HUDEP-2 (cell line): ENCODE results near the gene SLC25A33.
"Not testable (repeated sequence)": the region's sequence is repeated elsewhere in the genome, so short reads cannot be mapped to it uniquely, and the experiment has no call there.

Source experiments
- DNase-seq, 76 experiments: peaks; one replicate each; lab custom pipeline; 2025; ENCODE audit not compliant: unreplicated experiment in 76 of 76; lab: John Stamatoyannopoulos, UW

The SLC25A33 gene

DNA sequence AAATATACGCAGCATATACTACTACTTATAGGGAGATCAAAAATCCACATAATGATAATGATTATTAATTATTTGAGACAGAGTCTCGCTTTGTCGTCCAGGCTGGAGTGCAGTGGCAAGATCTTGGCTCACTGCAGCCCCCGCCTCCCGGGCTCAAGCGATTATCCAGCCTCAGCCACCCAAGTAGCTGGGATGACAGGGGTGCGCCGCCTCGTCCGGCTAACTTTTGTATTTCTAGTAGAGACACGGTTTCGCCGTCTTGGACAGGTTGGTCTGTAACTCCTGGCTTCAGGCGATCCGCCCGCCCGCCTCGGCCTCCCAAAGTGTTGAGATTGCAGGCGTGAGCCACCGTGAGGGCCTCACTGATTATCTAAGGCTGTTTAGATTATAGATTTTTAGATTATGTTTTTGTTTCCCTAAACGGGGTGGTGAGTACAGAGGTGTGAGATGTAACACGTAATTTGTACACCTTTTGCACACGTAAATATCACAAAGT lies 548 bp upstream of the SLC25A33 start:
- DNase-seq = peak in 1 of 76 experiments; percentile 15

DNA sequence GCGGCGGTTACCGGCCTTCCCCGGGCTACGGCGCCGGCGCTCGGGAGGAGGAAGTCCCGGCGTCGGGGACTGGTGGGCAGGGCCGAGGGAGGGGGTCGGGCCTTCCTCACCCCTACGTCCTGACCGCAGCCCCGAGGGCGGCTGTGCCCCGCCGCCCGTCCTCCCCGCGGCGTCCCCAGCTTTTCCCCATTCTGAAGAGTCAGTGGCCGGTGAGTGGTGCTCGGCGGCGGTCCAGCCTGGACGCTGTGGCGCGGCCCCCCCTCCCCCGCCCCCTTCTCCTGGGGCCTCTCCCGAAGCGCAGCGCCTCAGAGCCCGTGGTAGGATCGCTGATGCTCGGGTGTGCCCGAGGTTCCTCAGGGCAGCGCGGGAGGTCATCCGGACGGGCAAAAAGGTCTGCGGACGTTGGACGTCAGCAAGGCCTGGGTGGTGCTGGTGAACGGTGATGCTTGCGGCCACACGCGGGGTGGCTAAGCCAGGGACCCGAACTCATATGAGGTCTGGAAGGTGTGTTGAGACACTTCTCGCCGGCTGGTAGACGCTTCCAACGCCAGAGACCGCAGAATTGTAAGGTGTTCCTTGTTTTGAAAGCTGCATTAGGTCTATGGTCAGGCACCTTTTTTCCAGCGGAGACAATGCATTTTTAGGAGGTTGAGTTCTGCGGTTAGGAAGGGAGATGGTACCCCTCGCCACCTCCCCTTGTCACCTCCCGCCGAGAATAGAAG lies 725 bp downstream of the SLC25A33 start:
- peak in 40 of 76 experiments; percentile 12 to 68 (median 32) for DNase-seq

DNA sequence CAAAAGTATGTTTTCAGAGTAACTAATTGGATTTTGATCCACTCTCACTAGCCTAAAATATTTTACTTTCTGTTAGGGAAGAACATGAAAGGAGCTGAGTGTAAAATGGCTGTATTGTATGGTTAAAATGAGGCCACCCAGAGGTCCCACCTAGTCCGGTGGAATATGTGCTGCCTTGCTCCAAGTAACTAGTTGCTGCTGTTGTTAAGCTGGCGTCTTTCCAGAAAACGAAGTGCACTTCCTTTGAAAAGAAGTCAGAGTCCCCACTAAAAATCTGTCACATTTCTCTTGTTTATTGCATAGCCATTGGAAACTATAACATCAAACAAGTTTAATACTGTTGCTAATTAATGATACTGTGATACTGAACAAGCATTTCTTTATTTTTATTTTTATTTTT lies 3.2 kb downstream of the SLC25A33 start:
- peak in 26 of 76 experiments; percentile 1 to 55 (median 18) for DNase-seq

GRCh38 chr1:9544926-9545325 lies 5.7 kb downstream of the SLC25A33 start:
- DNase-seq = no peak

GRCh38 chr1:9549955-9550546 lies 10.8 kb downstream of the SLC25A33 start:
- no peak for DNase-seq

GRCh38 chr1:9551984-9552383 lies 12.7 kb downstream of the SLC25A33 start:
- DNase-seq = no peak

DNA sequence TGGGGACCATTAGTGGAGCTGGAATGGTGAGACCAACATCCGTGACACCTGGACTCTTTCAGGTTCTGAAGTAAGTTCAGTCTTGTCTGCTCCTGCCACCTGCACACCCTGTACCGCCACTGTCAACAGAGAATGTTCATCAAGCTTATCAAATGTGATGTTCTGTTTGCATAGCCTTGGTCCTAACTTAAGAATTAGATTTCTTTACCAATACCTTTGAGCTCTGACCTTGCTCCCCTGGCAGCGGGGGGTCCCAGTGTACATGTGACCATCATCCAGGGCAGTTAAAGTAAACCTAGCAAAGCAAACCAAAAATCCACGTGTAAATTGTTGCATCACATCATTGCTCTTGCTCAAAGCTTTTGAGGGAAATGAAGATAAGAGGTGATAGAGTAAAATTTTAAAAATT lies 14.5 kb downstream of the SLC25A33 start:
- DNase-seq = no peak

- no peak for DNase-seq
Observed at GRCh38 chr1:9555942-9556341, 16.7 kb downstream of the SLC25A33 start.

DNA sequence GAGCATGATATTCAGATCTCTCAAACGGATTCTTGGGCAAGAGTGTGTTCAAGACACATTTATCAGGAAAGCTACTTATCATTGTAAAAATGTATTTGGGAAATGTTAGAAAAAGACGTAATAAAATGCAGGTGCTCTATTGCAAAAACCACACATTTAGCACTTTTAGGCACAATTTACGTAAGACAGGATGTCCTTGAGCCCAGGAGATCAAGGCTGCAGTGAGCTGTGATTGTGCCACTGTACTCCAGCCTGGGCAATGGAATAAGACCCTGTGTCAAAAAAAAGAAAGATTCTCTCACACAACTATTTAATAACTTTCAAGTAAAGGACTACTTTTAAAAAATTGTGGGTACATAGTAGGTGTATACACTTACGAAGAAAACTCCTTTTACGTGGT lies 18.4 kb downstream of the SLC25A33 start:
- DNase-seq = no peak

GRCh38 chr1:9558271-9558945 lies 19.1 kb downstream of the SLC25A33 start:
- DNase-seq = no peak

GRCh38 chr1:9558946-9559545 lies 19.8 kb downstream of the SLC25A33 start:
- no peak for DNase-seq

DNA sequence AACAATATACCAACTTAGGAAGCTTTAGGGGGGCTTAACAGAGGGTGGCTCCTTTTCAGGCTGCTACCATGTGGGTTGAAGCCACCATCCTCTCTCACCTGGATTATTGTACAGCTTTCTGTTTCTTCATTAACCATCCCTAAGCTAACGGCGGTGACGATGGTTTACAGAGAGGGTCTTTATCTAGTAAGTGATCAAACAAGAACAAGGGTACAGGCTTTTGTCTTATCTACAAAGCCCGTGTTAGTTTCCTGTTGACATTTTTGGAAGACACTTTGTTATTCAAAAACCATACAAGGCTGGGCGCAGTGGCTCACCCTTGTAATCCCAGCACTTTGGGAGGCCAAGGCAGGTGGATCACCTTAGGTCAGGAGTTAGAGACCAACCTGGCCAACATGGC lies 20.4 kb downstream of the SLC25A33 start:
- no peak for DNase-seq

- DNase-seq = not testable (repeated sequence)
Observed at GRCh38 chr1:9560090-9560489, 20.8 kb downstream of the SLC25A33 start.

GRCh38 chr1:9561429-9561828 lies 22.2 kb downstream of the SLC25A33 start:
- DNase-seq = peak in 4 of 76 experiments; percentile 2 to 17 (median 6)

- DNase-seq = no peak
Observed at GRCh38 chr1:9569267-9569666, 30.0 kb downstream of the SLC25A33 start.

DNA sequence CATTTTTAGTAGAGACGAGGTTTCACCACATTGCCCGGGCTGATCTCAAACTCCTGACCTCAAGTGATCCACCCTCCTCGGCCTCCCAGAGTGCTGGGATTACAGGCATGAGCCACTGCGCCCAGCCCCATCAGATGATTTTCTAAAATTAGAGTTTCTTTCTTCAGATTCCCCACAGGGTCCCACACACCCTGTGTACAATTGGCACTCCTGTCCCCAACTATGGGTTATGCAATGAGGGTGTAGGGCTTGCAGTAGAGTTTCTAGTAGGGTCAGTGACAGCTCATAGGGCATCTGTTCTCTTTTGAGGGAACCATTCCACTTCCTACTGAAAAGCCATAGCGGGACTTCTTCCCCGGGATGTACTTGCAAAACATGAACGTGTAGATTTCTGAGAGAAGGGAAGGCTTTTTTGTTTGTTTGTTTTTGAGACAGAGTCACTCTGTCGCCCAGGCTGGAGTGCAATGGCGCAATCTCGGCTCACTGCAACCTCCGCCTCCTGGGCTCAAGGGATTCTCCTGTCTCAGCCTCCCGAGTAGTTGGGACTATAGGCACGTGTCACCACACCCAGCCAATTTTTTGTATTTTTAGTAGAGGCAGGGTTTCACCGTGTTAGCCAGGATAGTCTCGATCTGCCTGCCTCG lies 31.7 kb downstream of the SLC25A33 start:
- DNase-seq = not testable (repeated sequence)

GRCh38 chr1:9573723-9574122 lies 34.5 kb downstream of the SLC25A33 start:
- DNase-seq = peak in 2 of 76 experiments; percentile 10

GRCh38 chr1:9575486-9575885 lies 36.2 kb downstream of the SLC25A33 start:
- DNase-seq = no peak

GRCh38 chr1:9576903-9577302 lies 37.6 kb downstream of the SLC25A33 start:
- no peak for DNase-seq

DNA sequence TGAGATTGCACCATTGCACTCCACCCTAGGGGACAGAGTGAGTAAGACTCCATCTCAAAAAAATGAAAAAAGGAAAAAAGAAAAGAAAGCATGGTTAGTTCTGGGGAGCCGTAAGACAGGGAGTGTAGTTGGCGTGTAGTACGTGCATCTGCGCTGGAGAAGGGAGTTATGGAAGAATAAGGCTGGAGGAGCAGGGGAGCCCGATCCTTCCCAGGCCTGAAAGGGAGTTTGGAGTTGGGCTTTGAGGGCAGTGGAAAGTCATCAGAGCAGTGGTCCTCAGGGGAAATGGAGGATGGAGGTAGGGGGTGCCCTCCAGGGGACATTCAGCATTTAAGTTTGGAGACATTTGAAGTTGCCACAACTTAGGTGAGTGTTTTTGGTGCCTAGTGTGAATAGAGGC lies 38.2 kb downstream of the SLC25A33 start:
- no peak for DNase-seq

DNA sequence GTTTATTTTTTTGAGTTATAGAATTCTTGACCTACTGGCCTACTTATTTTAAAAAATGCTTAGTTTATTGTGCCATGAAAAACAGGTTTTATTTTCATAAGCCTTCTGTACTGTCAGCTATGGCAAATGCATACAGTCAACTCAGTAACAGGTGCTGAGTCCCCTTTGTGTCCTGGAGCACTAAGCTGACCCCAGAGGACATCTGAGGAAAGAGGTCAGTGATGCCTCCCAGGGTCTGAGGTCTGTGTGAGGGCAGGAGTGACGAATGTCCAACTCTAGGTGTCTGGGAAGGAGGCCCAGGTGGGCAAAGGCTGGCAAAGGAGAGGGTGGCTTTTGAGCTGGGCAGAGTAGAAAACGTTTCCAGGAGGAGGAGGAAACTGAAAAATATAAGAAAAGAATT lies 41.7 kb downstream of the SLC25A33 start:
- no peak for DNase-seq
